Adipose tissue (tissue), 3 donors: ENCODE measurements around the gene CEPT1. TPM values are rescaled to one million over a fixed set of nuclear protein-coding genes. Genes with fewer than 3 reads are reported as not detected.

Experiments used
- H3K27ac ChIP-seq: one replicate; pipeline ENCODE4 v1.5.1; 2013; ENCODE audit warnings: low read depth, low read length
- WGBS, 3 donors: extraction: QIAGEN DNeasy Blood & Tissue Kit; methylation state at CpG; one replicate each; pipeline ENCODE4 v1.1.7; 2013; 5-methylcytosine and 5-hydroxymethylcytosine counted together
- polyA plus RNA-seq, 3 donors: library from polyadenylated mRNA; stranded (reverse); fragments of 200-250 nt; gene quantifications; one replicate each; pipeline ENCODE4 v1.2.3, GENCODE V29; 2013
- donor health status: healthy with polysubstance abuse.
- donor health status: Bipolar disorder and iron deficiency.
- donor health status: healthy.

Gene CEPT1
- polyA plus RNA-seq, 3 donors: 11.8 to 28.0 (median 14.3) TPM

GRCh38 chr1:111219557-111220286, 79.7 kb downstream of the CEPT1 start:
- no peak overlapping the region for H3K27ac ChIP-seq

GRCh38 chr1:111220302-111220890, 80.4 kb downstream of the CEPT1 start:
- WGBS, 3 donors: 91 to 92% (median 91%) methylated on average over 6 of the region's 6 CpGs
- H3K27ac ChIP-seq: no peak overlapping the region

More at GRCh38 chr1:111219557-111220286, 79.7 kb downstream of the CEPT1 start:
- 72 to 78% (median 74%) methylated on average over 5 of the region's 5 CpGs for WGBS, 3 donors

- no peak overlapping the region for H3K27ac ChIP-seq
- 27 to 37% (median 33%) methylated on average over 2 of the region's 2 CpGs for WGBS, 3 donors
Measured at GRCh38 chr1:111221276-111221632, 81.2 kb downstream of the CEPT1 start.

GRCh38 chr1:111221633-111222291, 81.7 kb downstream of the CEPT1 start:
- H3K27ac ChIP-seq: no peak overlapping the region
- 41 to 51% (median 42%) methylated on average over 5 of the region's 5 CpGs for WGBS, 3 donors

- no peak overlapping the region for H3K27ac ChIP-seq
- 20 to 32% (median 29%) methylated on average over 10 of the region's 10 CpGs for WGBS, 3 donors
Measured at GRCh38 chr1:111222308-111223125, 82.5 kb downstream of the CEPT1 start.

- H3K27ac ChIP-seq: no peak overlapping the region
Measured at GRCh38 chr1:111223126-111223685, 83.2 kb downstream of the CEPT1 start.

GRCh38 chr1:111225091-111225490, 85.1 kb downstream of the CEPT1 start:
- H3K27ac ChIP-seq: no peak overlapping the region

More at GRCh38 chr1:111223126-111223685, 83.2 kb downstream of the CEPT1 start:
- WGBS, 3 donors: 73 to 86% (median 84%) methylated on average over 6 of the region's 6 CpGs

GRCh38 chr1:111225717-111226400, 85.8 kb downstream of the CEPT1 start:
- no peak overlapping the region for H3K27ac ChIP-seq
- 27 to 78% (median 74%) methylated on average over 6 of the region's 6 CpGs for WGBS, 3 donors

- WGBS, 3 donors: 57 to 73% (median 61%) methylated on average over 3 of the region's 3 CpGs
Measured at GRCh38 chr1:111227434-111227833, 87.4 kb downstream of the CEPT1 start, which contains the start of gene CHI3L2. Gene CHI3L2 (plus strand): TSS chr1:111227713. CDS start chr1:111227730, 17 bp downstream.

GRCh38 chr1:111227851-111228747, 88.1 kb downstream of the CEPT1 start:
- WGBS, 3 donors: 60 to 79% (median 68%) methylated on average over 6 of the region's 6 CpGs
- H3K27ac ChIP-seq: no peak overlapping the region

More at GRCh38 chr1:111227434-111227833, 87.4 kb downstream of the CEPT1 start, which contains the start of gene CHI3L2:
- no peak within 1 kb of the TSS for H3K27ac ChIP-seq

GRCh38 chr1:111228748-111229126, 88.7 kb downstream of the CEPT1 start:
- no peak overlapping the region for H3K27ac ChIP-seq

GRCh38 chr1:111232134-111232533, 92.1 kb downstream of the CEPT1 start:
- no peak overlapping the region for H3K27ac ChIP-seq
- WGBS, 3 donors: 92 to 96% (median 95%) methylated on average over 3 of the region's 3 CpGs

More at GRCh38 chr1:111228748-111229126, 88.7 kb downstream of the CEPT1 start:
- 61 to 74% (median 63%) methylated on average over 2 of the region's 2 CpGs for WGBS, 3 donors

GRCh38 chr1:111234258-111234657, 94.2 kb downstream of the CEPT1 start:
- no peak overlapping the region for H3K27ac ChIP-seq
- 81 to 94% (median 84%) methylated on average over 4 of the region's 4 CpGs for WGBS, 3 donors
